ENCODE measurements around the gene KDELR3.

The KDELR3 gene

GRCh38 chr22:38467904-38468442, at the start of gene KDELR3:
Gene KDELR3 (plus strand): TSS chr22:38468096. CDS start chr22:38468234, 138 bp downstream.
- DNase-seq (ENCODE audit: low read depth): peak; percentile 71

GRCh38 chr22:38418589-38418988, 49.3 kb upstream of the KDELR3 start:
- DNase-seq (ENCODE audit: low read depth): no peak

GRCh38 chr22:38419121-38419857, 48.6 kb upstream of the KDELR3 start:
- no peak for DNase-seq (ENCODE audit: low read depth)

- no peak for DNase-seq (ENCODE audit: low read depth)
Observed at GRCh38 chr22:38419858-38420160, 48.1 kb upstream of the KDELR3 start.

- DNase-seq (ENCODE audit: low read depth): no peak
Observed at GRCh38 chr22:38420734-38421133, 47.2 kb upstream of the KDELR3 start.

- no peak for DNase-seq (ENCODE audit: low read depth)
Observed at GRCh38 chr22:38422611-38423511, 45.0 kb upstream of the KDELR3 start.

- no peak for DNase-seq (ENCODE audit: low read depth)
Observed at GRCh38 chr22:38423512-38424503, 44.1 kb upstream of the KDELR3 start.

GRCh38 chr22:38424525-38425080, 43.3 kb upstream of the KDELR3 start:
- DNase-seq (ENCODE audit: low read depth): no peak

GRCh38 chr22:38426628-38427027, 41.3 kb upstream of the KDELR3 start:
- no peak for DNase-seq (ENCODE audit: low read depth)

- DNase-seq (ENCODE audit: low read depth): no peak
Observed at GRCh38 chr22:38427465-38427864, 40.4 kb upstream of the KDELR3 start.

GRCh38 chr22:38427940-38428339, 40.0 kb upstream of the KDELR3 start:
- no peak for DNase-seq (ENCODE audit: low read depth)

- no peak for DNase-seq (ENCODE audit: low read depth)
Observed at GRCh38 chr22:38428714-38429113, 39.2 kb upstream of the KDELR3 start.

GRCh38 chr22:38429499-38430068, 38.3 kb upstream of the KDELR3 start:
- no peak for DNase-seq (ENCODE audit: low read depth)

GRCh38 chr22:38431266-38432010, 36.5 kb upstream of the KDELR3 start:
- DNase-seq (ENCODE audit: low read depth): no peak

- no peak for DNase-seq (ENCODE audit: low read depth)
Observed at GRCh38 chr22:38432264-38432663, 35.6 kb upstream of the KDELR3 start.

GRCh38 chr22:38433871-38434270, 34.0 kb upstream of the KDELR3 start:
- no peak for DNase-seq (ENCODE audit: low read depth)

- DNase-seq (ENCODE audit: low read depth): no peak
Observed at GRCh38 chr22:38435010-38435409, 32.9 kb upstream of the KDELR3 start.

- no peak for DNase-seq (ENCODE audit: low read depth)
Observed at GRCh38 chr22:38435965-38436364, 31.9 kb upstream of the KDELR3 start.

GRCh38 chr22:38436629-38437395, 31.1 kb upstream of the KDELR3 start:
- no peak for DNase-seq (ENCODE audit: low read depth)

GRCh38 chr22:38437416-38437815, 30.5 kb upstream of the KDELR3 start:
- DNase-seq (ENCODE audit: low read depth): no peak
